Activated naive CD8-positive, alpha-beta T cell treated with anti-CD3 and anti-CD28 coated beads, Interleukin-2, amount 50 U/mL, for 16 hours (primary cell): Measurements from ENCODE around the gene WDR93.

ENCODE experiments used
- DNase-seq: peaks from one replicate; pipeline ENCODE4 v3.0.0-alpha.2; 2020; ENCODE audit warnings: low read depth, low spot score

Gene WDR93

GRCh38 chr15:89662893-89663626 lies 27.6 kb upstream of the WDR93 start:
- no peak for DNase-seq

- no peak for DNase-seq
Observed at GRCh38 chr15:89664441-89665350, 25.9 kb upstream of the WDR93 start.

- no peak for DNase-seq
Observed at GRCh38 chr15:89665449-89666181, 25.0 kb upstream of the WDR93 start.

DNA sequence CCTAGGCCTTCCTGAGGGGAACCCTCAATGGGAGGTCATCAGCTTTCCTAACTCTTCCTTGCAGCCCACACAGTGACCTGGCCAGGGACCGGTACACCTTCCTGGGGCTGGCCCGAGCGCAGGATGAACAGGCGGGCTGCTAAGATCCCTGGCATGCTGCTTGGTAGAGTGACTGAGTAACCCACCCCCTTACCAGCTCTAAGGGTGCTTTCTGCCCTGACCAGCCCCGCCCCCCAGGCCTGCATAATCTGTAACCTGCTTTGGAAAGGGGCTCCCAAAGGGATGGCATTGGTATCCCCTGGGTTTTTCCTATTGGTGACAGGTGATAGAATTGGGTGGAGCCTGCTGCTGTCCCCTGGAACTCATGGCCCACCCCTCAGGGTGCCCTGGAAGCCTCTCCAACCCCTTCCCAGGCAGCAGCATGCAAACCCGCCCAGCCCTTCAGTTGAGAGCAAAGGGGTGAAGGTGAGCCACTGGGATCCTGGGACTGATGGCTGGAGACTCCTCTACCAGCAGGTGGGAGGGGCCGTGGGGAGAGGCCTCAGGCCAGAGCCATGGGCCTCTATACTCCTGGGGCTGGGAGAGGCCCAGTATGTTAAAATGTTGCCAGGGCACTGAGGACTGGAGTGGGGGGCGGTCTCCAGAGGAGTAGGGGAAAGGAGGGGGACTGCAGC lies 24.3 kb upstream of the WDR93 start:
- DNase-seq: no peak

- DNase-seq: no peak
Observed at GRCh38 chr15:89666858-89667705, 23.5 kb upstream of the WDR93 start.

GRCh38 chr15:89667706-89667960 lies 23.0 kb upstream of the WDR93 start:
- no peak for DNase-seq

DNA sequence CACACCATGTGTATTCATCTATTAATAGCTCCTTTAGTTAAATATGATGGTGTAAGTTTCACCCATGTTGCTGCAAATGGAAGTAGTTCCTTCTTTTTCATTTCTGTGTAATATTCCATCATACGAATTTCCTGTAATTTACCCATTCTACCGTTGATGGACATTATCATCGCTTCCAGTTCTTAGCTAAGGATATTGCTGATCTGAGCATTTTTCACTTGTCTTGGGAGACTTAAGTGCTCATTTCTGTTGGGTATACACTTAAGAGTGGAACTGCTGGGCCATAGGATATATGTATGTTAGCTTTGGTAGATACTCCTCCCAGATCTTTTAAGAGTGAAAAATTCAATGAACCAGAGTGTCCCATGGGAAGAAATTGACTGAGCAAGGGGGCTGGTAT lies 22.4 kb upstream of the WDR93 start:
- no peak for DNase-seq

- DNase-seq: no peak
Observed at GRCh38 chr15:89669309-89669865, 21.2 kb upstream of the WDR93 start.

GRCh38 chr15:89669941-89670340 lies 20.7 kb upstream of the WDR93 start:
- no peak for DNase-seq

- no peak for DNase-seq
Observed at GRCh38 chr15:89670971-89671560, 19.5 kb upstream of the WDR93 start.

DNA sequence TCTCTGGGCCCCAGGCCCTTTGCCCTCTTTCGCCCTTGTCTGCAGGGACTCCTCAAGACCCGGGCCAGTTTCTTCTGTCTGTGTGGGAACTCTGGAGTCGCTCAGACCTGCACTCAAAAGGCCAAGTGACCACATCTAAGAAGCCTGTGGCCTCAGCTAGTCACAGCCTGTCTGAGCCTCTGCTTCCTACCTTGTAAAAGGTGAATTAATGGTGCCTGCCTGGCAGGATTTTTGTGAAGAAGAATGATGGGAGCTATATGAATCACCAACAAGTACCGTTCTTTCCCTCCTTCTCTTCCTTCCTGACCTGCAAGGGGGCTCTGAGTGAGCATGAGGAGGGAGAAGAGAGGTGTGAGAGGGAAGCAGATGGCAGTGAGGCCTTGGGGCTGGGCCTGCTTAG lies 18.9 kb upstream of the WDR93 start:
- DNase-seq: no peak

GRCh38 chr15:89672221-89673164 lies 18.1 kb upstream of the WDR93 start:
- DNase-seq: no peak

- no peak for DNase-seq
Observed at GRCh38 chr15:89673165-89673512, 17.5 kb upstream of the WDR93 start.

DNA sequence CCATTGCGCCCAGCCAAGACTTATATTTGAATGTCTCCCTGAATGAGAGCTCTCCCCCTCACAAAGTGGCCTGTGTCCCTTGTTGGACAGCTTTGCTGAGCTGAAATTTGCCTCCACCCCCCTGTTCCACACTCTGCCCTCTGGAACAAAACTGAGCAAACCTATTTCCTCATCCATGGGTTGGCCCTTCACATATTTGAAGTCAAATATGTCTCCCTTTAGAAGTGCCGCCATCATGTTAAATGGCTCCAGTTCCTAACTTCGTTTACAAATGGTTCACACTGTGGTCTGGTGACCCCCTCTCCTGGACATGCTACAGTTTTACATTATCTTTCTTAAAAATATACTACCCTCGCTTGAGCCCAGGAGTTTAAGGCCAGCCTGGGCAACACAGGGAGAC lies 16.1 kb upstream of the WDR93 start:
- DNase-seq: no peak

DNA sequence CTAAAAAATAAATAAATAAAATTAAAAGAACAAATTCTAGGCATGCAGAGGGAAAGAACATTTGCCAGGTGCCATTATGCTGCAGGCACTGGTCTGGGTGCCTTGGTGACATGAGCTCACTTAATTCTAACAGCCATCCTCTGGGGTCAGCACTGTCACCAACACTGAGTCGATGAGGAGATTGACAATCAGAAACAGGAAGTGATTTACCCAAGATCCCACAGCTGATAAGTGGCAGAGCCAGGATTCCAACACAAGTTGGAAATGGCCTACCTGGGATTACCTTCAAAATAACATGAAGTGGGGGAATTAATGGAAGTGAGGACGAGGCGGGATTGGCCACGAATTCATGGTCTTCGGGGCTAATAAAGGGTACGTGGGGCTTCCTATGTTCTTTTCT lies 15.0 kb upstream of the WDR93 start:
- no peak for DNase-seq

DNA sequence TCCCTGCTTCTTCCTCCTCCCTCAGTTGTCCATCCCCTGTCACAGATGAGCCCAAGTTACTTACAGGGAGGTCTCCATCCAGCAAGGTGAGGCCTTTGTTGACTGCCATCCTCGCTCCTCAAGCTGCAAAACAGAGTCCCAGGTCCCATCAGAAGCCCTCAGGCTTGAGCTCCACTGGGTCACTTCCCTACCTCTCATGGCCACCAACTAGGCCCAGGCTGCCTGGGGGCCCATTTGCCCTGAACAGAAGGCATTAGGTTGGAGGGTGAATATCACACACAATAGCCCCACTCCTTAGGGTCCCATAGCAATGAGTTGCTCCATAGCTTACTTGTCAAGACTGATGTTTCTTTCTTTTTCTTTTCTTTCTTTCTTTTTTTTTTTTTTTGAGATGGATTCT lies 13.2 kb upstream of the WDR93 start:
- no peak for DNase-seq

GRCh38 chr15:89679212-89679611 lies 11.4 kb upstream of the WDR93 start, which contains the start of gene PLIN1:
Gene PLIN1 (minus strand): TSS chr15:89679367. CDS start chr15:89677489, 1,878 bp downstream.
- DNase-seq: no peak

GRCh38 chr15:89680282-89680873 lies 10.2 kb upstream of the WDR93 start:
- DNase-seq: no peak

DNA sequence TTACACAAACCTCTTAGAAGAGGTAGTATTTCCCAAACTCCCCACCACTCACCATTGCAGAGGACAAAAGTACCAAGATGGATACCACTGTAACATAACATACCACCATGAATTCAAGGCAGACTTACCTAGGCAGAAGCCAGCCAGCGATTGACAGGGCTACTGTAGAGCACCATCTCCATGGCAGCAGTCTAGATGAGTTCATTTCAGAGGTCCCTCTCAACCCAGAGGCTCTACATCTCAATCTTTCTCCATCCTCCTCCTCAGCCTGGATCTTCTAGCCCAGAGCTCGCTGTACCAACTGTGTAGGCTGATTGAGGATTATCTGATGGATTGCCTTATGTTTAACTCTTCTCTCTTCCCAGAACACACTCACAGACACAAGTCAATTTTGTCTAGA lies 9.5 kb upstream of the WDR93 start:
- DNase-seq: no peak
